ENCODE measurements around the gene VANGL2. TPM values are rescaled to one million over a fixed set of nuclear protein-coding genes. Genes with fewer than 3 reads are reported as not detected.

Gene VANGL2
- total RNA-seq, 4 donors from 2014 or later, result 0.84 to 2.0 (median 1.4) TPM

DNA sequence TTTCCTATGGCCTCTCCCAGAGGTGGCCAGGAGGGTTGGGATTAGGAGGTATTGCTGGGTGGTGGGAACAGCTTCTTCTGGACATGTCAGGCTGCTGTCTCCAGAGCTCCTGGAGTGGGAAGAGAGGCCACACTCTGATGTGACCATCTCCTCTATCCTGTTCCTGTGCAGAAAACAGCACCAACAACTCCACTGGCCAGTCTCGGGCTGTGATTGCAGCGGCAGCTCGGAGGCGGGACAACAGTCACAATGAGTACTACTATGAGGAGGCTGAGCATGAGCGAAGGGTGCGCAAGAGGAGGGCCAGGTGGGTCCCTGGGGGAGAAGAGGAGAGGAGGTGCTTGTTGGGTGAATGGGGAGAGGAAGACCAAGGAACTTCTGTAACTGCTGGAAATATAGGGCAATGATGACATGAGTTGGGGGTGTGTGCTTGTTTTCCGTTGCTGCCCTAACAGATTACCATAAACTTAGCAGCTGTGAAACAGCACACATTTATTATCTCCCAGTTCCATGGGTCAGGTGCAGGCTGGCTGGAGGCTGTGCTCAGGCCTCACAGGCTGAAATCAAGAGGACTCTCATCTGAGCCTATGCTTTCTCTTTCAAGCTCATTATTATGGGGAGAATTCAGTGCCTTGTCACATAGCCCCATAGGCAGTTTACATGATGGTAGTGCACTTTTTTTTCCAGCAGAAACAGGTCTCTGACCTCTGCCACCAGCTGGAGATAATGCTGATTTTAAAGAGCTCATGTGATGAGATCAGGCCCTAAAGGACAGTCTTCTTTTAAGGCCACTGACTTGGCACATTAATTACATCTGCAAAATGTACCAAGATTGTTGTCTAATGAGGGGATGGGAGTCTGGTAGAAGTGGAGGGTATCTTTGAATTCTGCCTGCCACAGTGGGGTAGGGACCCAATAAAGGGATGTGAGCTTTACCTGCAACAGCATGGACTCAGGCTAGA is 20.8 kb downstream of the VANGL2 start:
- no peak overlapping the region for H3K4me3 ChIP-seq
- H3K27me3 ChIP-seq, result no peaks in the 10 kb centered on the region
- H3K4me1 ChIP-seq, result no peaks in the 10 kb centered on the region
- no peak overlapping the region for H3K27ac ChIP-seq
- H3K36me3 ChIP-seq, result peaks cover 0 to 82% (median 0%) of the 10 kb centered on the region in 3 donors
- H3K9me3 ChIP-seq, result no peaks in the 10 kb centered on the region
- no peak for DNase-seq (ENCODE audit: low spot score in 2 of 2)
- WGBS, 2 donors, result 90 to 93% methylated on average over 7 of the region's 7 CpGs
- TF ChIP-seq, protein P1, sequence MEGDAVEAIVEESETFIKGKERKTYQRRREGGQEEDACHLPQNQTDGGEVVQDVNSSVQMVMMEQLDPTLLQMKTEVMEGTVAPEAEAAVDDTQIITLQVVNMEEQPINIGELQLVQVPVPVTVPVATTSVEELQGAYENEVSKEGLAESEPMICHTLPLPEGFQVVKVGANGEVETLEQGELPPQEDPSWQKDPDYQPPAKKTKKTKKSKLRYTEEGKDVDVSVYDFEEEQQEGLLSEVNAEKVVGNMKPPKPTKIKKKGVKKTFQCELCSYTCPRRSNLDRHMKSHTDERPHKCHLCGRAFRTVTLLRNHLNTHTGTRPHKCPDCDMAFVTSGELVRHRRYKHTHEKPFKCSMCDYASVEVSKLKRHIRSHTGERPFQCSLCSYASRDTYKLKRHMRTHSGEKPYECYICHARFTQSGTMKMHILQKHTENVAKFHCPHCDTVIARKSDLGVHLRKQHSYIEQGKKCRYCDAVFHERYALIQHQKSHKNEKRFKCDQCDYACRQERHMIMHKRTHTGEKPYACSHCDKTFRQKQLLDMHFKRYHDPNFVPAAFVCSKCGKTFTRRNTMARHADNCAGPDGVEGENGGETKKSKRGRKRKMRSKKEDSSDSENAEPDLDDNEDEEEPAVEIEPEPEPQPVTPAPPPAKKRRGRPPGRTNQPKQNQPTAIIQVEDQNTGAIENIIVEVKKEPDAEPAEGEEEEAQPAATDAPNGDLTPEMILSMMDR (IDR thresholded peaks at IDR 0.05), result no peak
- no peak for TF ChIP-seq EP300 (IDR thresholded peaks at IDR 0.05)

DNA sequence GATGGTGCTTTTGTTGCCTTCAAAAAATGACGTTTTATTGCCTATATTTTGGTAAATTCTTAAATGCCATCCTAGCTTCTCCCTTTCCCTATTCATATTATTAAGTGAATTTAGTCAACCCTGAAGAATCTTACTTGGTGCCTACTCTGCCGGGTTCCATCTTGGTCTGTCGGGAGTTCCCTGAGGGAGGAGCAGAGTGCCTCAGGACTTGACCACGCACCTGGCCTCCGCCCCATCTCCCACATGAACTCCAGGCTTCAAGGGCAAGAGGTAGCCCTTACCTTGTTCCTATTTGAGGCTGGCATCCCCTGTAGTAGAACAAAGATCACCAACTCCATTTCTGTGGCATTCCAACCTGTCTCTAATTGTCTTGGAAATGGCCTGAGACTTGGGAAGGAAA is 21.5 kb downstream of the VANGL2 start:
- H3K4me3 ChIP-seq, result no peak overlapping the region
- H3K27ac ChIP-seq, result no peak overlapping the region
- H3K27me3 ChIP-seq, result no peaks in the 10 kb centered on the region
- no peak for DNase-seq (ENCODE audit: low spot score in 2 of 2)
- TF ChIP-seq, protein P1 (IDR thresholded peaks at IDR 0.05), result no peak
- TF ChIP-seq POLR2A (IDR thresholded peaks at IDR 0.05) (no peak), EP300 (IDR thresholded peaks at IDR 0.05) (no peak)
- 88 to 90% methylated on average over 5 of the region's 5 CpGs for WGBS, 2 donors
- no peaks in the 10 kb centered on the region for H3K9me3 ChIP-seq
- H3K36me3 ChIP-seq, result peaks cover 0 to 82% (median 0%) of the 10 kb centered on the region in 3 donors
- H3K4me1 ChIP-seq, result no peaks in the 10 kb centered on the region

GRCh38 chr1:160423966-160424365 is 23.6 kb downstream of the VANGL2 start:
- no peak overlapping the region for H3K27ac ChIP-seq
- TF ChIP-seq POLR2A (IDR thresholded peaks at IDR 0.05) (no peak), EP300 (IDR thresholded peaks at IDR 0.05) (no peak)
- TF ChIP-seq, protein P1 (IDR thresholded peaks at IDR 0.05), result no peak
- DNase-seq (ENCODE audit: low spot score in 2 of 2), result no peak
- H3K27me3 ChIP-seq, result no peaks in the 10 kb centered on the region
- no peak overlapping the region for H3K4me3 ChIP-seq
- H3K4me1 ChIP-seq, result peaks cover 0 to 8% (median 0%) of the 10 kb centered on the region in 4 donors
- 88 to 89% methylated on average over 7 of the region's 7 CpGs for WGBS, 2 donors
- H3K36me3 ChIP-seq, result peaks cover 0 to 75% (median 0%) of the 10 kb centered on the region in 3 donors
- H3K9me3 ChIP-seq, result no peaks in the 10 kb centered on the region

DNA sequence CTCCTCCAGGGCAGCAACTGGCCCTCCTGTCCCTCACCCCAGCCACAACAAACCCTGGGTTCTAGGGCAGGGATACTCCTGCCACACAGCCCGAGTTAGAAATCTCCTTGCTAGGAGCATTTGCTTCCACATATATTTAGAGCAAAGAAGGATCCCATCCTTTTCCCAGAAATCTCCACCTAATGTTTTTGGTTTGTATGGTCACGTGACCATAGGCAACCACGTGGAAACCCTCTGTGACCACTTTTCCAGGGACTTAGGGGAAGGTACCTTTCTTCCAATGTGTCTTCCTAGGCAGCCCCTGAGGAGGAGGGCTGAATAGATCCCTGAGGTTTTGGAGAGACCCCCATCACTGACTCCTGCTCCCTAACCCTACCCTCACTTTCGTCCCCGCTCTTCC is 25.5 kb downstream of the VANGL2 start:
- WGBS, 2 donors, result 81 to 84% methylated on average over 5 of the region's 5 CpGs
- Histone ChIP-seq H3K4me1 (peaks cover 0 to 10% (median 0%) of the 10 kb centered on the region in 4 donors), H3K27me3 (no peaks in the 10 kb centered on the region), H3K27ac (no peak overlapping the region), H3K9me3 (no peaks in the 10 kb centered on the region), H3K36me3 (peaks cover 0 to 56% (median 0%) of the 10 kb centered on the region in 3 donors), H3K4me3 (no peak overlapping the region)
- no peak for DNase-seq (ENCODE audit: low spot score in 2 of 2)
- TF ChIP-seq EP300 (IDR thresholded peaks at IDR 0.05) (no peak), POLR2A (IDR thresholded peaks at IDR 0.05) (no peak)
- TF ChIP-seq, protein P1 (IDR thresholded peaks at IDR 0.05), result no peak

- DNase-seq (ENCODE audit: low spot score in 2 of 2), result no peak
- 80 to 88% methylated on average over 7 of the region's 7 CpGs for WGBS, 2 donors
- TF ChIP-seq POLR2A (IDR thresholded peaks at IDR 0.05), result no peak
- TF ChIP-seq, protein P1 (IDR thresholded peaks at IDR 0.05), result no peak
- no peak for TF ChIP-seq EP300 (IDR thresholded peaks at IDR 0.05)
- no peaks in the 10 kb centered on the region for H3K9me3 ChIP-seq
- no peaks in the 10 kb centered on the region for H3K27me3 ChIP-seq
- no peak overlapping the region for H3K4me3 ChIP-seq
- H3K27ac ChIP-seq, result no peak overlapping the region
- H3K4me1 ChIP-seq, result peaks cover 0 to 10% (median 0%) of the 10 kb centered on the region in 4 donors
- peaks cover 0 to 43% (median 0%) of the 10 kb centered on the region in 3 donors for H3K36me3 ChIP-seq
These were observed 27.3 kb downstream of the VANGL2 start for GRCh38 chr1:160427625-160428024.
